Bronchus fibroblast of lung (primary cell): ENCODE measurements around the gene C17orf78. TPM values are rescaled to one million over a fixed set of nuclear protein-coding genes. Genes with fewer than 3 reads are reported as not detected.

Experiments
- total RNA-seq: library from RNA; depleted of rRNA; stranded (reverse); fragments of >200 nt; gene quantifications from 2 replicates; pipeline ENCODE4 v1.2.3, GENCODE V29; 2015

The C17orf78 gene
- total RNA-seq = not detected in 2 replicates

DNA sequence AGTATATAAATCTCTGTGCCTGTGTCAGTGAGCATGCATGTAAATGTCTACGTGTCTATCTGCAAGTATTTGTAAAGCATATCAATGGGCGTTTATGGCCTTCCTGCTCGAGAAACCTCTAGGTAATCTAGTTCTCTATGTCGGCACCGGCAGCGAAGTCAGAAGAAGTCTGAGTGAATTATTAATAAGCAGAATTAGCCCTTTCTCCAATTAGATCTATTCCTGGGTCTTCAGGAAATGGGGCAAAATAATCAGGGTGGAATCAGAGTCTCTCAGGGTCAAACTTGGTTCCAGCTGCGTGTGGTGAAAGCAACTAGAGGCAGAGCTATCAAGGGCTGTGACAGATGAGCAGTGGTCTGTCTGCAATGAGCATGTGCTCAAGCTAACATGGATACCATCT lies at the start of gene C17orf78:
Gene C17orf78, plus strand, starts transcription at position 280 of the 400 bp plus-strand sequence. Its CDS starts 108 bp downstream, at position 388.

DNA sequence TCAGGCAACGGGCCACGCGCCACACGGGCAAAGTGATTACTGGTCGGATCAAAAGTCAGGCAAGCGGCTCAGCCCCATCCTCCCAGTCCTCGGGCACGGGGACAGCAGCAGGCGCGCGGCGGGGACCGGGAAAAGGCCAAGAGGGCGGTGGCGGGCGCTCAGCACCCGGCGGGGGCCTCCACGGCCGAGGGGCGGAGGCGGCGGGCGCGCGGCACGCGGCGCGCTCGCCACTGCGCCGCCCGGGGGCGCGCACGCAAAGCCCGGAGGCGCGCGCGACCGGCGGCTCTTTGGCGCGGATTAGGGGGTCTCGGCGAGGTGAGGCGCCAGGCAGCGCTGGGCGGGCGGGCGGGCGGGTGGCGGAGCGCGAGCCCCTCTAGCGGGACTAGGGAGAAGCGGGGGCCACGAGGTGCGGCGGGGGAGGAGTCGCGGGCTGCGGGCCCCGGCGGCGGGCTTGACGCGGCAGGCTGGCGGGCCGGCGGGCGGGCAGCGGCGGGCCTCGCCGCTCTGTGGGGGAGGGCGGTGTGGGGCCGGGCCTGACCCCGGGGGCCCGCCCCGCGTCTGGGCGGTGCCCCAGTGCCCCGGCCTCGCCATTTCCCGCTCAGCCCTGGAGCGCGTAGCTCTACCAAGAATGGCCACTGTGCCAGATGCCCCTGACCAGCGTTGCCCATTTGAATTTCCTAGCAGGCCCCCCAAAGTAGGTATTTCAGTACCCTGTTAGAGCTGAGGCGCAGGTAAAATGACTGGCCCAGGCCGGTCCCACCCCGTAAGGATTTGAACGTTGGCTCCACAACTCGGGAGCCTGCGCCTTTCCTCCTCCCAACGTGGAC lies 31.1 kb downstream of the C17orf78 start, which contains the start of the genes ACACA and TADA2A:
Gene ACACA, minus strand, starts transcription at position 202 of the 827 bp plus-strand sequence. CDS start 537 bp downstream, outside the sequence.
Gene TADA2A, plus strand, starts transcription at position 252 of the 827 bp plus-strand sequence. CDS start 4,480 bp downstream, outside the sequence.

Other genes starting within 250 kb of the C17orf78 start
- gene ACACA, start 30.9 kb downstream of the C17orf78 start, total RNA-seq = 39.8 and 42.7 TPM in 2 replicates
- 11.8 and 19.0 TPM in 2 replicates for gene TADA2A, start 30.9 kb downstream of the C17orf78 start, total RNA-seq
- 47.4 and 49.6 TPM in 2 replicates for gene DUSP14, start 113.9 kb downstream of the C17orf78 start, total RNA-seq
- gene SYNRG, start 233.4 kb downstream of the C17orf78 start, total RNA-seq = 9.4 and 10.3 TPM in 2 replicates